ENCODE measurements around the gene WDTC1. TPM values are rescaled to one million over a fixed set of nuclear protein-coding genes. Genes with fewer than 3 reads are reported as not detected.
A peak's percentile ranks its signal among the peaks of the same experiment; 100 is the strongest.
"Not testable (repeated sequence)": the region's sequence is repeated elsewhere in the genome, so short reads cannot be mapped to it uniquely, and the experiment has no call there.

Gene WDTC1
- total and polyA plus RNA-seq, 4 donors: 12.8 to 38.5 (median 26.7) TPM

GRCh38 chr1:27216466-27216865 lies 18.0 kb upstream of the WDTC1 start:
- Histone ChIP-seq H3K36me3 (ENCODE audit: control insufficient read depth in 1 of 2, insufficient read depth in 2 of 2, low read length in 1 of 2) (no peaks in the 10 kb centered on the region), H3K9me3 (ENCODE audit: control insufficient read depth, low read length) (no peaks in the 10 kb centered on the region), H3K27ac (ENCODE audit: low read depth in 1 of 2, low read length in 2 of 2) (no peak overlapping the region), H3K4me3 (ENCODE audit: low read length in 2 of 2) (no peak overlapping the region), H3K27me3 (ENCODE audit: control insufficient read depth in 1 of 2, insufficient read depth in 2 of 2, low read length in 1 of 2) (no peaks in the 10 kb centered on the region), H3K4me1 (ENCODE audit: control insufficient read depth in 1 of 2, insufficient read depth in 2 of 2, low read length in 2 of 2) (no peaks in the 10 kb centered on the region)
- ATAC-seq (ENCODE audit: low FRiP score) (no peak), DNase-seq (peak in 1 of 2 donors; percentile 24)
- 91 to 92% methylated on average over 7 of the region's 7 CpGs for WGBS, 2 donors
- intact Hi-C loops (cut with DNase I): no loop called here

DNA sequence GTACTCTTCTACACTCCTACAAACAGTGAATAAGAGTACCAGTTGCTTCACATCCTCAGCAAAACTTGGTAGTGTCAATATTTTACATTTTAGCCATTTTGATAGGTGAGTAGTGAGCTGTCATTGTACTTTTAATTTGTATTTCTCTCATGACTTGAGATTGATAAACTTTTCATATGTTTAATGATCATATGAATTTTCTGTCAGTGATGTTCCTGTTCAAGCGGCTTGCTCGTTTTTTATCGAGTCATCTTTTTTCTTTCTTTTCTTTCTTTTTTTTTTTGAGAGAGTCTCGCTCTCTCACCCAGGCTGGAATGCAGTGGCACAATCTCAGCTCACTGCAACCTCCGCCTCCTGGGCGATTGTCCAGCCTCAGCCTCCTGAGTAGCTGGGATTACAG lies 17.0 kb upstream of the WDTC1 start:
- WGBS, 2 donors: 89 to 90% methylated on average over 6 of the region's 6 CpGs
- ATAC-seq (ENCODE audit: low FRiP score) (no peak), DNase-seq (peak in 1 of 2 donors; percentile 15)
- intact Hi-C loops (cut with DNase I): no loop called here
- Histone ChIP-seq H3K27ac (ENCODE audit: low read depth in 1 of 2, low read length in 2 of 2) (no peak overlapping the region), H3K9me3 (ENCODE audit: control insufficient read depth, low read length) (no peaks in the 10 kb centered on the region), H3K4me1 (ENCODE audit: control insufficient read depth in 1 of 2, insufficient read depth in 2 of 2, low read length in 2 of 2) (no peaks in the 10 kb centered on the region), H3K36me3 (ENCODE audit: control insufficient read depth in 1 of 2, insufficient read depth in 2 of 2, low read length in 1 of 2) (no peaks in the 10 kb centered on the region), H3K4me3 (ENCODE audit: low read length in 2 of 2) (no peak overlapping the region), H3K27me3 (ENCODE audit: control insufficient read depth in 1 of 2, insufficient read depth in 2 of 2, low read length in 1 of 2) (no peaks in the 10 kb centered on the region)

- Histone ChIP-seq H3K9me3 (ENCODE audit: control insufficient read depth, low read length) (no peaks in the 10 kb centered on the region), H3K27ac (ENCODE audit: low read depth in 1 of 2, low read length in 2 of 2) (no peak overlapping the region), H3K4me1 (ENCODE audit: control insufficient read depth in 1 of 2, insufficient read depth in 2 of 2, low read length in 2 of 2) (no peaks in the 10 kb centered on the region), H3K27me3 (ENCODE audit: control insufficient read depth in 1 of 2, insufficient read depth in 2 of 2, low read length in 1 of 2) (no peaks in the 10 kb centered on the region), H3K4me3 (ENCODE audit: low read length in 2 of 2) (no peak overlapping the region), H3K36me3 (ENCODE audit: control insufficient read depth in 1 of 2, insufficient read depth in 2 of 2, low read length in 1 of 2) (no peaks in the 10 kb centered on the region)
- DNase-seq (peak in 1 of 2 donors; percentile 19), ATAC-seq (ENCODE audit: low FRiP score) (no peak)
- intact Hi-C loops (cut with DNase I): no loop called here
- 94 to 95% methylated on average over 3 of the region's 3 CpGs for WGBS, 2 donors
Observed at GRCh38 chr1:27218736-27219135, 15.7 kb upstream of the WDTC1 start.

DNA sequence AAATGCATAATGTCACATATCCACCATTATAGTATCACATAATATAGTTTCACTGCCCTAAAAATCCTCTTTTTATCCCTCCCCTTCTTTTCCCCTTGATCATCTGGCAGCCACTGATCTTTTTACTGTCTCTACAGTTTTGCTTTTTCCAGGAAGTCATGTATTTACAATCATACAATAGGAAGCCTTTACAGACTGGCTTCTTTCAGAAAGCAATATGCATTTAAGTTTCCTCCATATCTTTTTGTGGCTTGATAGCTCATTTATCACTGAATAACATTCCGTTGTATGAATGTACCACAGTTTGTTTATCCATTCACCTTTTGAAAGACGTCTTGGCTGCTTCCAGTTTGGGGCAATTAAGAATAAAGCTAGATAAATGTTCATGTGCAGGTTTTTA lies 14.3 kb upstream of the WDTC1 start:
- intact Hi-C loops (cut with DNase I): no loop called here
- Histone ChIP-seq H3K36me3 (ENCODE audit: control insufficient read depth in 1 of 2, insufficient read depth in 2 of 2, low read length in 1 of 2) (no peaks in the 10 kb centered on the region), H3K27ac (ENCODE audit: low read depth in 1 of 2, low read length in 2 of 2) (no peak overlapping the region), H3K27me3 (ENCODE audit: control insufficient read depth in 1 of 2, insufficient read depth in 2 of 2, low read length in 1 of 2) (no peaks in the 10 kb centered on the region), H3K9me3 (ENCODE audit: control insufficient read depth, low read length) (no peaks in the 10 kb centered on the region), H3K4me1 (ENCODE audit: control insufficient read depth in 1 of 2, insufficient read depth in 2 of 2, low read length in 2 of 2) (no peaks in the 10 kb centered on the region), H3K4me3 (ENCODE audit: low read length in 2 of 2) (no peak overlapping the region)
- 20 to 26% methylated on average over 2 of the region's 2 CpGs for WGBS, 2 donors
- no peak for DNase-seq
- no peak for ATAC-seq (ENCODE audit: low FRiP score)

DNA sequence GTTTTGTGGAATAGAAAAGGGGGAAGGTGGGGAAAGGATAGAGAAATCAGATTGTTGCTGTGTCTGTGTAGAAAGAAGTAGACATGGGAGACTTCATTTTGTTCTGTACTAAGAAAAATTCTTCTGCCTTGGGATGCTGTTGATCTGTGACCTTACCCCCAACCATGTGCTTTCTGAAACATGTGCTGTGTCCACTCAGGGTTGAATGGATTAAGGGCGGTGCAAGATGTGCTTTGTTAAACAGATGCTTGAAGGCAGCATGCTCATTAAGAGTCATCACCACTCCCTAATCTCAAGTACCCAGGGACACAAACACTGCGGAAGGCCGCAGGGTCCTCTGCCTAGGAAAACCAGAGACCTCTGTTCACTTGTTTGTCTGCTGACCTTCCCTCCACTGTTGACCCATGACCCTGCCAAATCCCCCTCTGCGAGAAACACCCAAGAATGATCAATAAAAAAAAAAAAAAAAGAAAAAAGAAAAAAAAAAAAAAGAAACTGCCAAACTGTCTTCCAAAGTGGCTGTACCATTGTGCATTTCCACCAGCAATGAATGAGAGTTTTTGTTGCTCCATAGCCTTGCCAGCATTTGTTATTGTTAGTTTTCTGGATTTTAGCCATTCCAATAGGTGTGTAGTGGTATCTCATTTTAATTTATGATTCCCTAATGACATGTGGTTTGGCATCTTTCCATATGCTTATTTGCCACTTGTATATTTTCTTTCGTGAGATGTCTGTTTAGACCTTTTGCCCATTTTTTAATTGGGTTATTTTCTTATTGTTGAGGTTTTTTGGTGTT lies 13.5 kb upstream of the WDTC1 start:
- H3K36me3 ChIP-seq (ENCODE audit: control insufficient read depth in 1 of 2, insufficient read depth in 2 of 2, low read length in 1 of 2); H3K4me3 ChIP-seq (ENCODE audit: low read length in 2 of 2); intact Hi-C loops (cut with DNase I); H3K27me3 ChIP-seq (ENCODE audit: control insufficient read depth in 1 of 2, insufficient read depth in 2 of 2, low read length in 1 of 2); DNase-seq; H3K9me3 ChIP-seq (ENCODE audit: control insufficient read depth, low read length); H3K4me1 ChIP-seq (ENCODE audit: control insufficient read depth in 1 of 2, insufficient read depth in 2 of 2, low read length in 2 of 2); ATAC-seq (ENCODE audit: low FRiP score); H3K27ac ChIP-seq (ENCODE audit: low read depth in 1 of 2, low read length in 2 of 2): not testable (repeated sequence)
- 71 to 86% methylated on average over 4 to 5 of the region's 5 CpGs for whole genome bisulfite sequencing, 2 donors

- H3K36me3 ChIP-seq (ENCODE audit: control insufficient read depth in 1 of 2, insufficient read depth in 2 of 2, low read length in 1 of 2): no peaks in the 10 kb centered on the region
- no peaks in the 10 kb centered on the region for H3K4me1 ChIP-seq (ENCODE audit: control insufficient read depth in 1 of 2, insufficient read depth in 2 of 2, low read length in 2 of 2)
- no peaks in the 10 kb centered on the region for H3K27me3 ChIP-seq (ENCODE audit: control insufficient read depth in 1 of 2, insufficient read depth in 2 of 2, low read length in 1 of 2)
- WGBS, 2 donors: 47 to 48% methylated on average over 3 of the region's 3 CpGs
- ATAC-seq (ENCODE audit: low FRiP score) (no peak), DNase-seq (no peak)
- H3K4me3 ChIP-seq (ENCODE audit: low read length in 2 of 2): no peak overlapping the region
- H3K27ac ChIP-seq (ENCODE audit: low read depth in 1 of 2, low read length in 2 of 2): no peak overlapping the region
- H3K9me3 ChIP-seq (ENCODE audit: control insufficient read depth, low read length): no peaks in the 10 kb centered on the region
- intact Hi-C loops (cut with DNase I): no loop called here
Observed at GRCh38 chr1:27225621-27226020, 8.8 kb upstream of the WDTC1 start.

- Histone ChIP-seq H3K27me3 (ENCODE audit: control insufficient read depth in 1 of 2, insufficient read depth in 2 of 2, low read length in 1 of 2) (no peaks in the 10 kb centered on the region), H3K27ac (ENCODE audit: low read depth in 1 of 2, low read length in 2 of 2) (no peak overlapping the region), H3K9me3 (ENCODE audit: control insufficient read depth, low read length) (no peaks in the 10 kb centered on the region), H3K36me3 (ENCODE audit: control insufficient read depth in 1 of 2, insufficient read depth in 2 of 2, low read length in 1 of 2) (no peaks in the 10 kb centered on the region), H3K4me3 (ENCODE audit: low read length in 2 of 2) (no peak overlapping the region), H3K4me1 (ENCODE audit: control insufficient read depth in 1 of 2, insufficient read depth in 2 of 2, low read length in 2 of 2) (no peaks in the 10 kb centered on the region)
- intact Hi-C loops (cut with DNase I): no loop called here
- 88 to 92% methylated on average over 3 of the region's 3 CpGs for WGBS, 2 donors
- DNase-seq (no peak), ATAC-seq (ENCODE audit: low FRiP score) (no peak)
Observed at GRCh38 chr1:27227765-27228164, 6.7 kb upstream of the WDTC1 start.

- intact Hi-C loops (cut with DNase I): no loop called here
- peak in 1 of 2 donors; percentile 45 for DNase-seq
- ATAC-seq (ENCODE audit: low FRiP score): peak; percentile 34
- H3K4me1 ChIP-seq (ENCODE audit: control insufficient read depth in 1 of 2, insufficient read depth in 2 of 2, low read length in 2 of 2): peaks cover 0 to 5% of the 10 kb centered on the region in 2 donors
- WGBS, 2 donors: 66 to 71% methylated on average over 9 of the region's 9 CpGs
- H3K4me3 ChIP-seq (ENCODE audit: low read length in 2 of 2): no peak overlapping the region
- H3K27ac ChIP-seq (ENCODE audit: low read depth in 1 of 2, low read length in 2 of 2): no peak overlapping the region
- no peaks in the 10 kb centered on the region for H3K9me3 ChIP-seq (ENCODE audit: control insufficient read depth, low read length)
- no peaks in the 10 kb centered on the region for H3K36me3 ChIP-seq (ENCODE audit: control insufficient read depth in 1 of 2, insufficient read depth in 2 of 2, low read length in 1 of 2)
- H3K27me3 ChIP-seq (ENCODE audit: control insufficient read depth in 1 of 2, insufficient read depth in 2 of 2, low read length in 1 of 2): no peaks in the 10 kb centered on the region
Observed at GRCh38 chr1:27233667-27234048, 774 bp upstream of the WDTC1 start.

- WGBS, 2 donors: 13 to 14% methylated on average over 7 of the region's 7 CpGs
- intact Hi-C loops (cut with DNase I): no loop called here
- H3K4me1 ChIP-seq (ENCODE audit: control insufficient read depth in 1 of 2, insufficient read depth in 2 of 2, low read length in 2 of 2): peaks cover 0 to 5% of the 10 kb centered on the region in 2 donors
- DNase-seq (no peak), ATAC-seq (ENCODE audit: low FRiP score) (no peak)
- peak overlapping the region; percentile 80 to 99 for H3K4me3 ChIP-seq (ENCODE audit: low read length in 2 of 2)
- no peaks in the 10 kb centered on the region for H3K36me3 ChIP-seq (ENCODE audit: control insufficient read depth in 1 of 2, insufficient read depth in 2 of 2, low read length in 1 of 2)
- no peaks in the 10 kb centered on the region for H3K27me3 ChIP-seq (ENCODE audit: control insufficient read depth in 1 of 2, insufficient read depth in 2 of 2, low read length in 1 of 2)
- H3K9me3 ChIP-seq (ENCODE audit: control insufficient read depth, low read length): no peaks in the 10 kb centered on the region
- peak overlapping the region in 1 of 2 donors; percentile 18 for H3K27ac ChIP-seq (ENCODE audit: low read depth in 1 of 2, low read length in 2 of 2)
Observed at GRCh38 chr1:27235827-27236226, 1.4 kb downstream of the WDTC1 start.

Measured in aorta (tissue), 5 donors.